A172 (cell line): ENCODE measurements around the gene ATP5PF. TPM values are rescaled to one million over a fixed set of nuclear protein-coding genes. Genes with fewer than 3 reads are reported as not detected.
"Not testable (repeated sequence)": the region's sequence is repeated elsewhere in the genome, so short reads cannot be mapped to it uniquely, and the experiment has no call there.

ENCODE experiments used
- DNase-seq: peaks from one replicate; pipeline ENCODE4 v3.0.0-alpha.2; 2015; ENCODE audit warnings: low spot score
- total RNA-seq: library from RNA; depleted of rRNA; stranded (reverse); fragments of >200 nt; shearing (Covaris generic); gene quantifications from 2 replicates; pipeline ENCODE4 v1.2.3, GENCODE V29; 2014; rRNA removed

The ATP5PF gene
- 243 and 247 TPM in 2 replicates for total RNA-seq

- peak; percentile 99 for DNase-seq
Observed at GRCh38 chr21:25734904-25735645, at the start of gene ATP5PF, which contains the start of gene GABPA. ATP5PF (minus strand) TSS chr21:25734904; CDS start chr21:25729794, 5,110 bp downstream. GABPA (plus strand) TSS chr21:25734972; CDS start chr21:25741599, 6,627 bp downstream.

GRCh38 chr21:25778126-25778875 lies 43.6 kb upstream of the ATP5PF start:
- DNase-seq, result not testable (repeated sequence)

GRCh38 chr21:25776440-25776839 lies 41.7 kb upstream of the ATP5PF start:
- DNase-seq, result no peak

GRCh38 chr21:25772686-25773085 lies 38.0 kb upstream of the ATP5PF start:
- no peak for DNase-seq

GRCh38 chr21:25767921-25768320 lies 33.2 kb upstream of the ATP5PF start:
- no peak for DNase-seq

- DNase-seq, result no peak
Observed at GRCh38 chr21:25764065-25764464, 29.4 kb upstream of the ATP5PF start.

GRCh38 chr21:25760677-25761076 lies 26.0 kb upstream of the ATP5PF start:
- DNase-seq, result no peak

- DNase-seq, result no peak
Observed at GRCh38 chr21:25760061-25760460, 25.4 kb upstream of the ATP5PF start.

- no peak for DNase-seq
Observed at GRCh38 chr21:25759573-25759972, 24.9 kb upstream of the ATP5PF start.

GRCh38 chr21:25757531-25757930 lies 22.8 kb upstream of the ATP5PF start:
- no peak for DNase-seq

- DNase-seq, result no peak
Observed at GRCh38 chr21:25756190-25756932, 21.7 kb upstream of the ATP5PF start.

GRCh38 chr21:25752416-25752815 lies 17.7 kb upstream of the ATP5PF start:
- DNase-seq, result no peak

- DNase-seq, result no peak
Observed at GRCh38 chr21:25750085-25750484, 15.4 kb upstream of the ATP5PF start.

GRCh38 chr21:25744854-25745253 lies 10.2 kb upstream of the ATP5PF start:
- DNase-seq, result no peak

GRCh38 chr21:25742900-25743299 lies 8.2 kb upstream of the ATP5PF start:
- DNase-seq, result no peak

GRCh38 chr21:25737421-25737820 lies 2.7 kb upstream of the ATP5PF start:
- no peak for DNase-seq

- DNase-seq, result peak; percentile 72
Observed at GRCh38 chr21:25735646-25736597, 1.2 kb upstream of the ATP5PF start.

GRCh38 chr21:25734654-25734903 lies 125 bp downstream of the ATP5PF start:
- no peak for DNase-seq

- DNase-seq, result peak; percentile 27
Observed at GRCh38 chr21:25733859-25734653, 648 bp downstream of the ATP5PF start.

- no peak for DNase-seq
Observed at GRCh38 chr21:25732091-25732760, 2.5 kb downstream of the ATP5PF start.
